Tibial nerve (tissue), 4 donors: ENCODE data around the gene VPS26A. TPM values are rescaled to one million over a fixed set of nuclear protein-coding genes. Genes with fewer than 3 reads are reported as not detected.
A peak's percentile ranks its signal among the peaks of the same experiment; 100 is the strongest.
"Not testable (repeated sequence)": the region's sequence is repeated elsewhere in the genome, so short reads cannot be mapped to it uniquely, and the experiment has no call there.

Source experiments
- DNase-seq, 2 donors: peaks; one replicate each; pipeline ENCODE4 v3.0.0-alpha.2; 2019; ENCODE audit warnings: low spot score in 2 of 2
- H3K27ac ChIP-seq, 4 donors: fragments of 200-600 bp; sonication (generic) in 3 of 4; one replicate each; pipeline ENCODE4 v1.5.1; 2017 to 2019; ENCODE audit warnings: mild to moderate bottlenecking in 1 of 4
- H3K27me3 ChIP-seq, 2 donors: fragments of 200-600 bp; sonication (generic) in 1 of 2; one replicate each; pipeline versions ENCODE4 v1.5.1 to v1.6.0; 2017 to 2019
- H3K36me3 ChIP-seq, 3 donors: fragments of 200-600 bp; sonication (generic); one replicate each; pipeline ENCODE4 v1.5.1; 2018 to 2019
- H3K4me1 ChIP-seq, 4 donors: fragments of 200-600 bp; sonication (generic) in 3 of 4; one replicate each; pipeline ENCODE4 v1.5.1; 2017 to 2019
- H3K4me3 ChIP-seq, 4 donors: fragments of 200-600 bp; sonication (generic) in 3 of 4; one replicate each; pipeline ENCODE4 v1.5.1; 2017 to 2019; ENCODE audit warnings: mild to moderate bottlenecking in 1 of 4, moderate library complexity in 1 of 4
- H3K9me3 ChIP-seq, 4 donors: fragments of 200-600 bp; sonication (generic) in 3 of 4; one replicate each; pipeline ENCODE4 v1.5.1; 2017 to 2019
- CTCF ChIP-seq, 5 experiments: fragments of 200-600 bp in 3 of 5; fragments of 450-650 bp in 2 of 5; sonication (generic) in 3 of 5; IDR thresholded peaks; one replicate each; pipeline ENCODE4 v1.5.1; 2016 to 2019; ENCODE audit warnings: antibody characterized with exemption in 5 of 5, mild to moderate bottlenecking in 3 of 5, moderate library complexity in 2 of 5
- EP300 ChIP-seq, 2 donors: sonication (generic); formaldehyde crosslinking; IDR thresholded peaks; one replicate each; pipeline ENCODE4 v1.6.1; 2017; ENCODE audit warnings: antibody characterized with exemption in 2 of 2, mild to moderate bottlenecking in 1 of 2
- POLR2A ChIP-seq, 2 donors: fragments of 450-650 bp; IDR thresholded peaks; one replicate each; pipeline ENCODE4 v1.6.1; 2017; ENCODE audit warnings: antibody characterized with exemption in 2 of 2, mild to moderate bottlenecking in 2 of 2, moderate library complexity in 2 of 2
- whole genome bisulfite sequencing, 2 donors: methylation state at CpG; one replicate each; pipeline ENCODE4 v1.1.5; 2018; 5-methylcytosine and 5-hydroxymethylcytosine counted together
- total RNA-seq, 4 donors: library from RNA; depleted of rRNA; stranded (reverse); fragments of >200 nt; gene quantifications; one replicate each; pipeline ENCODE4 v1.1.0, GENCODE V29; 2016

VPS26A gene
- total RNA-seq, 4 donors from 2014 or later, result 36.8 to 51.1 (median 39.0) TPM

- DNase-seq, result no peak
- no peaks in the 10 kb centered on the region for H3K9me3 ChIP-seq
- WGBS, 2 donors, result 76 to 79% methylated on average over 3 of the region's 3 CpGs
- no peaks in the 10 kb centered on the region for H3K27me3 ChIP-seq
- no peaks in the 10 kb centered on the region for H3K4me1 ChIP-seq
- TF ChIP-seq EP300 (IDR thresholded peaks at IDR 0.05) (no peak), POLR2A (IDR thresholded peaks at IDR 0.05) (no peak), CTCF (IDR thresholded peaks at IDR 0.05) (no peak)
- H3K4me3 ChIP-seq, result no peak overlapping the region
- no peak overlapping the region for H3K27ac ChIP-seq
- H3K36me3 ChIP-seq, result peaks cover 0 to 60% (median 11%) of the 10 kb centered on the region in 3 donors
These were observed 48.4 kb downstream of the VPS26A start for GRCh38 chr10:69172241-69172982.

GRCh38 chr10:69175326-69175725 is 51.3 kb downstream of the VPS26A start:
- not testable (repeated sequence) for H3K4me3 ChIP-seq, DNase-seq, H3K27me3 ChIP-seq, H3K27ac ChIP-seq, H3K9me3 ChIP-seq
- WGBS, 2 donors, result 77 to 95% methylated on average over 3 to 4 of the region's 4 CpGs
- H3K4me1 ChIP-seq, result peaks cover 0 to 11% (median 6%) of the 10 kb centered on the region in 4 donors
- H3K36me3 ChIP-seq, result peaks cover 0 to 35% (median 0%) of the 10 kb centered on the region in 3 donors

GRCh38 chr10:69176823-69177222 is 52.8 kb downstream of the VPS26A start:
- peaks cover 0 to 20% (median 0%) of the 10 kb centered on the region in 3 donors for H3K36me3 ChIP-seq
- no peak overlapping the region for H3K4me3 ChIP-seq
- H3K9me3 ChIP-seq, result no peaks in the 10 kb centered on the region
- no peak overlapping the region for H3K27ac ChIP-seq
- no peak for DNase-seq
- 80 to 82% methylated on average over 2 of the region's 2 CpGs for WGBS, 2 donors
- H3K27me3 ChIP-seq, result no peaks in the 10 kb centered on the region
- peaks cover 0 to 23% (median 16%) of the 10 kb centered on the region in 4 donors for H3K4me1 ChIP-seq
- no peak for TF ChIP-seq POLR2A (IDR thresholded peaks at IDR 0.05)
- no peak for TF ChIP-seq CTCF (IDR thresholded peaks at IDR 0.05)
- TF ChIP-seq EP300 (IDR thresholded peaks at IDR 0.05), result no peak

- no peaks in the 10 kb centered on the region for H3K27me3 ChIP-seq
- H3K4me3 ChIP-seq, result peak overlapping the region; percentile 58 to 98 (median 94)
- TF ChIP-seq POLR2A (IDR thresholded peaks at IDR 0.05) (no peak), EP300 (IDR thresholded peaks at IDR 0.05) (no peak), CTCF (IDR thresholded peaks at IDR 0.05) (no peak)
- H3K4me1 ChIP-seq, result peaks cover 0 to 43% (median 19%) of the 10 kb centered on the region in 4 donors
- H3K36me3 ChIP-seq, result peaks cover 0 to 14% (median 0%) of the 10 kb centered on the region in 3 donors
- 36 to 42% methylated on average over 21 of the region's 21 CpGs for whole genome bisulfite sequencing, 2 donors
- no peak for DNase-seq
- H3K9me3 ChIP-seq, result no peaks in the 10 kb centered on the region
- H3K27ac ChIP-seq, result peak overlapping the region; percentile 90 to 99 (median 94)
These were observed 55.2 kb downstream of the VPS26A start for GRCh38 chr10:69179089-69179742.

- Histone ChIP-seq H3K27ac (peak within 1 kb of the TSS; percentile 90 to 99 (median 94)), H3K4me3 (peak within 1 kb of the TSS; percentile 58 to 98 (median 94)), H3K4me1 (peaks cover 0 to 43% (median 19%) of the 10 kb centered on the region in 4 donors), H3K27me3 (no peaks in the 10 kb centered on the region), H3K9me3 (no peaks in the 10 kb centered on the region), H3K36me3 (peaks cover 0 to 21% (median 0%) of the 10 kb centered on the region in 3 donors)
- peak; percentile 79 to 95 for DNase-seq
- TF ChIP-seq EP300 (IDR thresholded peaks at IDR 0.05) (peak; percentile 76 to 97), CTCF (IDR thresholded peaks at IDR 0.05) (peak in 2 of 5 experiments; percentile 49 to 67), POLR2A (IDR thresholded peaks at IDR 0.05) (peak; percentile 14 to 61)
- 0% methylated on average over 32 to 44 of the region's 44 CpGs for WGBS, 2 donors
These were observed 56.0 kb downstream of the VPS26A start, which contains the start of gene SUPV3L1 for GRCh38 chr10:69179743-69180524. TSS of gene SUPV3L1 (plus strand) at chr10:69180234. CDS start at chr10:69180292, 58 bp downstream.
